HG03354 (cell line): ENCODE results near the gene PRG2.
"Not testable (repeated sequence)": the region's sequence is repeated elsewhere in the genome, so short reads cannot be mapped to it uniquely, and the experiment has no call there.

Experiments
- ATAC-seq: cut with Tn5 transposase; IDR thresholded peaks from one replicate; pipeline ENCODE4 v1.9.1; 2021; ENCODE audit warnings: mild to moderate bottlenecking; ENCODE audit not compliant: unreplicated experiment, poor library complexity, severe bottlenecking

The PRG2 gene

DNA sequence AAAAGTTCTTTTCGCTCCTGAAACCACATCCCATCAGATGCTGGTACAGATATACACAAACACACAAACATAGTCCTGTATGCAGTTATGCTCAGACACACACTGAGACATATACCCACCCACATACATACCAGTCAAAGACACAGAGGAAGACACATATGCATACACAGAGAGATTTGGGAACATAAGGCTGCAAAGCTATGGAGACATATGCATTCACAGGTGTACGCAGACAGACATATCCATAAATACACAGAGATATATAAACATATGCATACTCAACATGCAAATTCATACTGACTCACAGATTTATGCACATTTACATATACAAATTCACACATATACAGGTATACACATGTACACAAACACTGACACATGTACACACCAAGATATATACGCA lies 15.5 kb downstream of the PRG2 start:
- no peak for ATAC-seq

DNA sequence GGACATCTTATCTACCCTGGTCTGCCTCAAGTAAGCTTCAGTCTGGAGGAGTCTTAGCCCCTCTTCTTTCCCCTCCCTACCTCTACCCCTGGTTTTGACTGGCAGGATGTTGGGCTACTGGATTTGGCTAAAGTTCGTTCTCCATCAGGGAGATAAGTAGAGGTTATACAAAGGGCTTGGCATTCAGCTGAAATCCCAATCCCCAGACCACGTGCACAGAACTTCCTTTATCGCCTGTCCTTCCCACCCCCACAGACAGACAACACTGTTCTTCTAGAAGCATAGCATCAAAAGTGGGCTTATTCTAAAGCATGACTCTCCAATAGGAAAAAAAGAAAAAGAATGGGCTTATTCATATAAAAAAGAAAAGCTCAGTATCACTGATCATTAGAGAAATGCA lies 17.3 kb downstream of the PRG2 start:
- no peak for ATAC-seq

DNA sequence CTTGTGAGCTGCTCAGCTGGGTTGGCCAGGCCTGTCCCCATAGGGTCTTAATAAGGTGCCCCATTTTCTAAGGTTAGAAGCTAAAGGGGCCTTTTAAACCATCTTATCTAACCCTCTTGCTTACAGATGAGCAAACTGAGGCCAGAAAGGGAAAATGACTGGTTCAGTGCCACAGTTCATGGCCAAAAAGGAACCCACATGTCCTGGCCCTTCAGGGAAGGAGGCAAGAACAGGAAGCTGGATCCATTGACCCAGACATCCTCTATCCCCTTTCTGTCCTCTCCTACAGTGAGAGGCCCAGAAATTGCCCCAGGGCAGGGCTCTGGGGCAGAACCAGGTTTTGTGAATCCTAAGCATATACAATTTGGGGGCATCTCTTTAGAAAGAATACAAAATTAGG lies 19.5 kb downstream of the PRG2 start:
- no peak for ATAC-seq

DNA sequence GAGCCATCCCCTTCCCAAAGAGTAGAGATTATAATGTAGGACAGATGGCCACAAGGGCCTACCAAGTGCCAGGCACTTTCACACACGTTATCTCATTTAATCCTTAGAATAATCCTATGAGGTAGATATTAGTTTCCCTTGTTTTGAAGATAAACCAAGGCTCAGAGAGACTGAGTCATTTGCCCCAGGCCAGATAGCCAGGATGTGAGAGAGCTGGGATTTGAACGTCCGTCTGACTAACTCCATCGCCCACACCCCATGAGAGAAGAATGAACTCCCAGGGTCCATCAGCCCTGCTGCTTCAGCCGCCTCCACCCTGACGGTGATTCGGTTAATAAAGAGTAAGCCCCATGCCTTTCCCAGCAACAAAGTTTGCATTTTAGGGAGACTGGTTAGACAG lies 20.2 kb downstream of the PRG2 start:
- no peak for ATAC-seq

DNA sequence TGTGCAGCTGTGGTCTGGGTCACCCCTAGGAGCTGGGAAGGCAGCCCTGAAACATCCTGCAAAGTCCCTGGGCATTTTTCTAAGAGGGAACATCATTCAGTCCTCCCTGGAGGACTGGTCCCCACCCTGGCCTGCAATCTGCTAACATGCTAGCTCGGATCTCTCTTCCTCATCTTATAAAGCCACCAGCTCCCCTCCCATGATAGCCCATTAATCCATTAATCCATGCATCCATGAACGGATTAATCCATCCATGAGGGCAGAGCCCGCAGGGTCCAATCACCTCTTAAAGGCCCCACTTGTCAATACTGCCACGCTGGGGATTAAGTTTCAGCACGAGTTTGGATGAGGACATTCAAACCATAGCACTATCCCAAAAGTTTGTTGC lies 21.6 kb downstream of the PRG2 start:
- ATAC-seq, result no peak

GRCh38 chr11:57368106-57368844 lies 22.2 kb downstream of the PRG2 start:
- ATAC-seq, result no peak

DNA sequence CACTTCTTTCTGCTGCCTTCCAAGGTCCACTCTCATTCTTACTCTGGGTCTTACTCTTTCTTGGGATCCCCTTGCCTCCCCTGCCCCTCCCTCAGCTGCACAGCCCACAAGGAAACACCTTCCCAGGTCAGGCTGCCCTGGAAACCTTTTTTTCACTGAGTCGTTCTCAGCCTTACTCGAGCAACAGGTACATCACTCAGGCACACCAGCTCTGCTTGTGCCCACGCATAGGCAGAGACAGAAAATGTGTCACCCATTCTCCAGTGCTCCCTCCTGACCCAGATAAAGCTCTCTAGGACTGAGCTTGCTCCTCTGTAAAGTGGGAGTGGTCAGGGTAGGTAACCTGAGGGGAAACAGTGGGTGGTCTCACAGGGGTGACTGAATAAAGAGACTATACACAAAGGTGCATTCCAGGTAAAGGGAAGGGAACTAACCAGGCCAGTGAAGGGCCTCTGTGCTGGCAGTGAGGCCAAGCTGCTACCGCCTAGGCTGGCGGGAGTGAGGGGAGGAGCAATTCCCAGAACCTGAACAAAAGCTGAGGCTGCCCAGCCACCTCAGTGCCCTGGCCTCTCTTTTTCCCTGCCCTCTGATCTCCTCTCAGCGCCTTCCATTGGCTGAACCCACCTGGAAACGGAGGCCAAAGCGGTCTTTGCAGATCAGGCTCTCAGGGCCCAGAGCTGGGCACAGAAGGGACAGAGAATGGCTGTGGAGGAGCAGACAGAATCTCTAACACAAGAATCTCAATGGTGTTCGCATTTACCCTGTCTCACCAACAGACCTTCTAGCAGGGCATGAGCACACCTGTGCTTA lies 25.4 kb downstream of the PRG2 start:
- ATAC-seq, result no peak

DNA sequence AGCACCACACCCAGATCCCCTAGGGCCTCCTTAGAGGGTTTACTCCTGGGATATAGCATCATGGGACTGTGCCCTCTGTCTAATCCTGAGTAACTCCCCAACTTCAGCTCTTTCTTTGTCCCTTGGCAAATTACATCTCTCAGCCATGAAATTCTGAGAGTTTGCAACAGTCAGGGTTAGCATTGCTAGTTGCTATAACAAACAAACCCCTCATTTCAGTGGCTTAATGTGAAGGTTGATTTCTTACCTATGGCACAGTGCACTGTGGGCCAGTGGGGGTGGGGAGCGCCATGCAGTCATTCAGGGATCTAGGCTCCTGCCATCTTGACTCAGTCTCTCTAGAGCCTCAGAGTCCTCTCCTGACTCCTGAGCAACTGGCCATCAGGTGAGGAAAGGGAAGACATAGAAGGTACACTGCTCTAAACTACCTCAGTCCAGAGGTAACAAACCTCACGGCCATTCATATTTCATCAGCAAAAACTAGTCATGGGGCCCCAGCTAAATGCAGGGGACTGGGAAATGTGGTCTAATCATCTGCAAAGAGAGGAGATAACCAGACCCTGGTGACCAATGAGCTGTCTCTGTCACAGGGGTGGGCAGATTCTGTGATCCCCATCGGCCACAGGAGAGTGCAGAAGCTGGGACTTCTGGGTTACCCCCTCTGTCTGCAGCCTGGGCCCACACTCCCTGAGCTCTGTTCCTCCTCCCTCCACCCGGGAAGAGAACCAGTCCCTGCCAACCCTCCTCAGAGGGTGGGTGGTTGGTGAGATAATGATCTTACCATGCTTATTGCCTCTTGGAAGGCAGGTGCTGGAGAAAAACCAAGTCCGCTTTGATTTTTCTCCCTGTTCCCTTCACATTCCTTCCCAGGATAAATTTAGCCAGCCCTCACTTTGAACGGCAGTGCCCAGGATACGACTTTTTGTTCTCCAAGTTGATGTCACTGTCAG lies 27.0 kb downstream of the PRG2 start:
- no peak for ATAC-seq

- no peak for ATAC-seq
Measured at GRCh38 chr11:57361926-57362325, 28.5 kb downstream of the PRG2 start.

- not testable (repeated sequence) for ATAC-seq
Measured at GRCh38 chr11:57361420-57361819, 29.0 kb downstream of the PRG2 start.

DNA sequence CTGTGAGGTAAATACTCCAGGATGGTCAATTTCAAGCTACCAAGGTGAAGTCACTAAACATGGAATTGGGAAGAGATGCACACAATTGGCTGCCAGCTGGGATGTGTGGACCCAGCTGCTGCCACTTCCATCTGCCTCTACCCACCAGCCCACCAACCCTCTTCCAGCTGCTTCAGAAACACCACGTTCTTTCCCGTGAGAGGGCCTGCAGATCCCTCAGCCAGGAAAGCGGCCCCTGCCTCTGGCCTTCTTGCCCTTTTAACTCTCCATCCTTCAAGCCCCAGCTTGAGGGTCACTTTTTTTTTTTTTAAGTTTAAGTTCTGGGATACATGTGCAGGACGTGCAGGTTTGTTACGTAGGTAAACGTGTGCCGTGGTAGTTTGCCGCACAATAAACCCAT lies 29.5 kb downstream of the PRG2 start:
- no peak for ATAC-seq

- no peak for ATAC-seq
Measured at GRCh38 chr11:57359896-57360690, 30.4 kb downstream of the PRG2 start.

DNA sequence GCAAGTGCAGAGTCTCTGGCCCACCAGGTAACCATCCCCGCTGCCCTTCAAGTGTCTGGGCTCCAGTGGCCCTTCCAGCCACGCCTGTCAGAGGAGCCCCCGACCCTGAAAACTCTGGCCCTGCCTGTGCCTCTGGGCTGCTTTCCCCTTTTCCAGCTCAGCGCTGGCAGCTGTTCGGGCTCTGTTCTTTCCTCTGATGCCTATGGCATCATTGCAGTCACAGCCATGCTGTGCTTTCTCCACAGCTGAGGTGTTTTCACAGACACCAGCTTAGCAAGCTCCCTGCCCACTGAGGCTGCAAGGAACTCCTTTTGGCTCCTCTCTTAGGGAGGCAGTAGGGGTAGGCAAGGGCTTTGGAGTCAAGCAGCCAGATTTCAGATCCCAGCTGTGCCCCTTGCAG lies 31.1 kb downstream of the PRG2 start:
- no peak for ATAC-seq

DNA sequence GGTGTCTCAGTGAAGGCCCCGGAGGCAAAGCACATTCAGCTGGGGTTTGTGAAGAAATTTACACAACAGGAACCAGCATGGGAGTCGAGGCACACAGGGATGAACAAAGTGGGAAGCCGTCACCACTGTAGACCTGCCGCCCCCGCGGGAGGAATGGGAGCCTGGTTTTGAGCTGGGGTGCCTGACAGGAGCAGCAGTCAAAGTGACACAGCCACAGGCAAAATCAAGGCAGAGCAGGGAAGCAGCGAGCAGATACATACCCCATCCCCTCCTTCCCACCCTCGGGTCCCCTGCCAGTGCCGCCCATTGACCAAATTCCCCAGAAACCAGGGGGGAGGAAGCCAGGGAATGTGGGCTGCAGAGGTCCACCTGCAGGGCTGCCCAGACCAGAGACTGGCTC lies 31.5 kb downstream of the PRG2 start:
- ATAC-seq, result no peak

- ATAC-seq, result no peak
Measured at GRCh38 chr11:57358543-57358961, 31.9 kb downstream of the PRG2 start.

DNA sequence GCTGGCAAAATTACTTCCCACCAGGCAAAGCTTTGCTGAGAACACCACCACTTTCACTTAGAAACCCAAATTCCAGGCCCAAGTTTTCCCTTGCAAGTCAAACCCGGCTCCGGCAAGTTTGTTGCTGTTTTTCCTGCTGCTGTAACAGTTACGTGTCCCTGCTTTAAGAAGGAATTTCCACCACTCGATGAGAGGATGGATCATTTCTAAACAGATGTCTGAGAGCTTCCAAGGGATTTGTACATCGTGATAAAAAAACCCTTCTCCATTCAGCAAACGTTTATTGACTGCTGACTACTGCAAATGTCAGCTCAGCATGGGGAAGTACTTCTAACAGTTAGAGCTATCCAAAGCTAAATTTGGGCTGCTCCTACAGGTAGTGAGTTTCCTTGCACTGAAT lies 32.6 kb downstream of the PRG2 start:
- no peak for ATAC-seq

DNA sequence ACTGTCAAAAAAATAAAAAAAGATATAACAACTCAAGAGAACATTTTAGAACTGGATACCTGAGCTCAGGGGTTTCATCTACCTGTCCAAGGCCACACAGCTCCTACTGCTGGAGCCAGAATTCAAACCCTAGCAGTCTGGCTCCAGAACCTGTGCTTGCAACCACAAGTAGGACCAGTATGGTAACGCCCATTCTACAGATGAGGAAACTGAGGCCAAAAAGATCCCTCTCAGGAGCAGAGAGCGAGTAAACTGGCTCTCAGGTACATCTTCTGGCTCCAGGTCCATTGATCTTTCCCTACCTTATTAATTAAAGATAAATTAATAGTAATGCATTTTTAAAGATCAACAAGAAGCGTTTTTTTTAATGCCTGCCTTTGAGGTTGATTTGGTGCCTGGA lies 33.1 kb downstream of the PRG2 start:
- ATAC-seq, result no peak

DNA sequence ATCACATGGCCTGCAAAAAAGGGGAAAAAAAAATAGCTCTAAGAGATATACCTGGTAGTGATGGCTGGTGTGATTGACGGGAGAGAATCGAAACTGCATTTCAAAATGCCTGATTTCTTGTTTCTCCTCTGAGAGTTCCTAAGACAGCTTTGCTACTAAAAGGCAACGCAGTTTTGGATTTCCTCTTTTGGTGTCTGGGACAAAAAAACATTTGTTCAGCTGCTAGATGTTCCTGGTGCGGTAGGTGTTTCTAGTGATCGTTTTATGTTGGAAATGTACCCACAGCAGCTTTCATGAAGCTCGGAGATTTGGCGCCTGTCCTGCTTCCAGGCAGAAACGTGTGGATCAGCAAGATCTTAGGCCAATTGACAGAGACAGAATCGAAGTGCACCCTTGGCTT lies 34.2 kb downstream of the PRG2 start:
- no peak for ATAC-seq

GRCh38 chr11:57354699-57355098 lies 35.8 kb downstream of the PRG2 start:
- no peak for ATAC-seq

GRCh38 chr11:57353852-57354251 lies 36.6 kb downstream of the PRG2 start:
- no peak for ATAC-seq
